ENCODE data around the gene INTS1.

Gene INTS1

DNA sequence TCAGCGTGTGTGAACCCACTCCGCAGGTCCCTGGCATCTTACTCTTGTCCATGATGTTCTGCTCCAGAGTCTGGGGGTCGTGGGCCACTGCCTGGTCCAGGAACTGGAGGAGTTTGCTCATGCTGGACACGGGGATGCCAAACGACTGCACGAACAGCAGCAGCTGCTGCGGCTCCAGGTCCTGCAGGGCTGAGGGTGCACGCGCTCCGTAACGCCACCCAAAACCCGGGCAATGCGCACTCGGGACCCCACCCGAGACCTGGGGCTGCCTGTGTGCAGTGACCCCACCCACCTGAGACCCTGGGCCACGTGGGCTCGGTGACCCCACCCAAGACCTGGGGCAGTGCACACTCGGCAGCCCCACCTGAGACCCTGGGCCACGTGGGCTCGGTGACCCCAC lies 22.9 kb downstream of the INTS1 start:
- TF ChIP-seq REST (IDR thresholded peaks at IDR 0.05; ENCODE audit: insufficient read depth in 1 of 2, low read depth in 2 of 2, low read length in 2 of 2) (no peak), FOXP2 (optimal IDR thresholded peaks at IDR 0.05; ENCODE audit: borderline replicate concordance, extremely low read depth, extremely low read length, insufficient read depth) (no peak), SIN3A (IDR thresholded peaks at IDR 0.05; ENCODE audit: borderline replicate concordance, insufficient read depth, low read length) (no peak), POLR2AphosphoS5 (IDR thresholded peaks at IDR 0.05; ENCODE audit: low read depth, low read length) (no peak), TAF1 (IDR thresholded peaks at IDR 0.05; ENCODE audit: borderline replicate concordance, insufficient read depth, low read length) (no peak)

- TF ChIP-seq FOXP2 (optimal IDR thresholded peaks at IDR 0.05; ENCODE audit: borderline replicate concordance, extremely low read depth, extremely low read length, insufficient read depth) (no peak), TAF1 (IDR thresholded peaks at IDR 0.05; ENCODE audit: borderline replicate concordance, insufficient read depth, low read length) (no peak), REST (IDR thresholded peaks at IDR 0.05; ENCODE audit: insufficient read depth in 1 of 2, low read depth in 2 of 2, low read length in 2 of 2) (no peak), SIN3A (IDR thresholded peaks at IDR 0.05; ENCODE audit: borderline replicate concordance, insufficient read depth, low read length) (no peak), POLR2AphosphoS5 (IDR thresholded peaks at IDR 0.05; ENCODE audit: low read depth, low read length) (no peak)
Observed at GRCh38 chr7:1480670-1481069, 23.5 kb downstream of the INTS1 start.

DNA sequence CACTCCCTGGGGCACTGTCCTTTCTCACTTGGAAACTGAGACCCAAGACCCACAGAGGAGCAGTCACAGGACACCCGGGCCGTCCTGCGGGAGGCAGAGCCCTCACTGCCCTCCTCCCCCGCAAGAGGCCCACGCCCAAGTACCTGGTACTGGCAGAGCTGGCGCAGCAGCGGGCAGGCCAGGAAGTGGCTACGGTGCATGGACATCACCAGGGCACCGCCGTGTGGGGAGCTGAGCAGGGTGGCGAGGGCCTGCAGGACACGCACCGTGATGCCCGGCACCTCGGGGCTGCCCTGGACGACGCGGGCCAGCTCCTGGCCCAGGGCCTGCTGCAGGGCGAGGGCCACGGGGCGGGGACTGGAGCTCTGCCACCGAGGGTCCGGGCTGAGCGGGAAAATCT lies 24.9 kb downstream of the INTS1 start:
- TF ChIP-seq SIN3A (IDR thresholded peaks at IDR 0.05; ENCODE audit: borderline replicate concordance, insufficient read depth, low read length) (no peak), POLR2AphosphoS5 (IDR thresholded peaks at IDR 0.05; ENCODE audit: low read depth, low read length) (no peak), REST (IDR thresholded peaks at IDR 0.05; ENCODE audit: insufficient read depth in 1 of 2, low read depth in 2 of 2, low read length in 2 of 2) (no peak), FOXP2 (optimal IDR thresholded peaks at IDR 0.05; ENCODE audit: borderline replicate concordance, extremely low read depth, extremely low read length, insufficient read depth) (no peak), TAF1 (IDR thresholded peaks at IDR 0.05; ENCODE audit: borderline replicate concordance, insufficient read depth, low read length) (no peak)

DNA sequence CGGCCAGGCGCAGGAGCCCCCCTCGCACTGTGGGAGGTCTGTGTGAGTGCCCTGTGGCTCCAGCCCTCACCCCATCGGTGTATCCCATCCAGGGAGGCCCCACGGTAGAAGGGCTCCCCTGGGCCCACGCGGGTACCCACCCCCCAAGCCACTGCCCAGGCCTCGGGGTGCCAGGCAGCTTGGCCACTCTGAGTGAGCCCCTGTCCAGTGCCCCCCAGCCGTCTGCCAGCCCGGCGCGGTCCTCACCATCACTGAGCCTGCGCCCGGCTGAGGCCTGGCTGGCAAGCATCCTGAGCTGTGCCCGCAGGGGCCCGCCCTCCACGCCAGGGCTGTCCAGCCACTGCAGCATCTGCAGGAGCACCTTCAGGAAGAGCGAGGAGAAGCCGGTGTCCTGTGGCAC lies 25.7 kb downstream of the INTS1 start:
- TF ChIP-seq SIN3A (IDR thresholded peaks at IDR 0.05; ENCODE audit: borderline replicate concordance, insufficient read depth, low read length), result no peak
- no peak for TF ChIP-seq REST (IDR thresholded peaks at IDR 0.05; ENCODE audit: insufficient read depth in 1 of 2, low read depth in 2 of 2, low read length in 2 of 2)
- TF ChIP-seq TAF1 (IDR thresholded peaks at IDR 0.05; ENCODE audit: borderline replicate concordance, insufficient read depth, low read length), result no peak
- no peak for TF ChIP-seq FOXP2 (optimal IDR thresholded peaks at IDR 0.05; ENCODE audit: borderline replicate concordance, extremely low read depth, extremely low read length, insufficient read depth)
- TF ChIP-seq POLR2AphosphoS5 (IDR thresholded peaks at IDR 0.05; ENCODE audit: low read depth, low read length), result no peak

DNA sequence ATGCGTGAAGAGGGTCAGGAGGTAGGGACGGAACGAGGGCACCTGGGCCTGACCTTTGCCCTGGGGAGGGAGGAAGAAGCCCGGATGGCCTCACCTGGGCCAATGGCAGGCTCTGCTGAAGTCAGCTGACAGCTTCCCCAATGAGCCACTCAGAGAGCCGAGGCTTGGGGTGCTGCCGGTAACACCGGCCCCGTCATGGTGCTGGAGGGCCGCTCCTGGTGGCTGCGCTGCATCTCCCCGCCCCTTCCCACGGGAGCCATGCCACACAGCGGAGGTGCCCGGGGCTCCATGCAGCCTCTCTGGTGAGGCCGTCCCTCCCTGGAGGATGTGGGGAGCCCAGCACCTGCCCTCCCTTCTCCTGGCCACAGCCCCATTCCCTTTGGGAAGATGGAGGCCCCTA lies 27.3 kb downstream of the INTS1 start:
- TF ChIP-seq SIN3A (IDR thresholded peaks at IDR 0.05; ENCODE audit: borderline replicate concordance, insufficient read depth, low read length) (no peak), TAF1 (IDR thresholded peaks at IDR 0.05; ENCODE audit: borderline replicate concordance, insufficient read depth, low read length) (no peak), REST (IDR thresholded peaks at IDR 0.05; ENCODE audit: insufficient read depth in 1 of 2, low read depth in 2 of 2, low read length in 2 of 2) (no peak), FOXP2 (optimal IDR thresholded peaks at IDR 0.05; ENCODE audit: borderline replicate concordance, extremely low read depth, extremely low read length, insufficient read depth) (no peak), POLR2AphosphoS5 (IDR thresholded peaks at IDR 0.05; ENCODE audit: low read depth, low read length) (no peak)

Measured in PFSK-1 (cell line).